Measurements from ENCODE around the gene CARMIL1.

CARMIL1 gene

GRCh38 chr6:25649611-25650010, 370.4 kb downstream of the CARMIL1 start:
- no peak for DNase-seq (ENCODE audit: low read depth in 2 of 2)

GRCh38 chr6:25652007-25652515, 372.9 kb downstream of the CARMIL1 start, which contains the start of gene SCGN:
SCGN (plus strand) TSS chr6:25652215; CDS start chr6:25652404, 189 bp downstream.
- no peak for DNase-seq (ENCODE audit: low read depth in 2 of 2)

GRCh38 chr6:25655723-25656122, 376.5 kb downstream of the CARMIL1 start:
- no peak for DNase-seq (ENCODE audit: low read depth in 2 of 2)

GRCh38 chr6:25659633-25660368, 380.6 kb downstream of the CARMIL1 start:
- DNase-seq (ENCODE audit: low read depth in 2 of 2), result no peak

GRCh38 chr6:25660512-25660911, 381.3 kb downstream of the CARMIL1 start:
- no peak for DNase-seq (ENCODE audit: low read depth in 2 of 2)

GRCh38 chr6:25661129-25661779, 382.1 kb downstream of the CARMIL1 start:
- DNase-seq (ENCODE audit: low read depth in 2 of 2), result no peak

GRCh38 chr6:25665455-25665854, 386.3 kb downstream of the CARMIL1 start:
- DNase-seq (ENCODE audit: low read depth in 2 of 2), result no peak

- no peak for DNase-seq (ENCODE audit: low read depth in 2 of 2)
Observed at GRCh38 chr6:25669413-25669812, 390.2 kb downstream of the CARMIL1 start.
